H1 (cell line): Measurements from ENCODE around the gene OSTF1. TPM values are rescaled to one million over a fixed set of nuclear protein-coding genes. Genes with fewer than 3 reads are reported as not detected.

Experiments
- CTCF ChIA-PET: fragments of 300-600 bp; sonication (Branson Sonifier 250); formaldehyde crosslinking; loops from one replicate; lab custom pipeline; 2021; ENCODE audit not compliant: partially characterized antibody; lab: Charles Lee
- POLR2A ChIA-PET: fragments of 300-600 bp; sonication (Branson Sonifier 250); formaldehyde crosslinking; loops from one replicate; lab custom pipeline; 2021; ENCODE audit warnings: inconsistent platforms; ENCODE audit not compliant: partially characterized antibody; lab: Charles Lee
- DNase-seq, 2 experiments: peaks; one replicate each; pipeline versions ENCODE4 v3.0.0 to v3.0.0-alpha.2; 2010 to 2022; ENCODE audit warnings: low spot score in 2 of 2, low read depth in 1 of 2, mixed read lengths in 1 of 2
- FAIRE-seq: peaks from 2 replicates; lab custom pipeline; 2011; peaks lifted over from hg19 to GRCh38; lab: Jason Lieb, UNC
- H2AFZ ChIP-seq: 2 replicates; pipeline ENCODE4 v1.8.1; 2012; ENCODE audit warnings: low read length, inconsistent platforms
- H2AK5ac ChIP-seq: 2 replicates; pipeline ENCODE4 v1.6.1; 2013; ENCODE audit warnings: low read depth, low read length
- H2BK120ac ChIP-seq: replicated peaks from 2 replicates; pipeline ENCODE3; 2013; ENCODE audit warnings: low read depth, low read length, inconsistent platforms
- H2BK12ac ChIP-seq: 2 replicates; pipeline ENCODE4 v1.6.1; 2013; ENCODE audit warnings: low read depth, low read length
- H2BK15ac ChIP-seq: 2 replicates; pipeline ENCODE4 v1.6.1; 2013; ENCODE audit warnings: low read length
- H2BK20ac ChIP-seq: 2 replicates; pipeline ENCODE4 v1.6.1; 2013; ENCODE audit warnings: low read length
- H2BK5ac ChIP-seq: 2 replicates; pipeline ENCODE4 v1.6.1; 2013; ENCODE audit warnings: low read depth, low read length
- H3K14ac ChIP-seq: 2 replicates; pipeline ENCODE4 v1.6.1; 2013; ENCODE audit warnings: inconsistent platforms; ENCODE audit not compliant: insufficient read length
- H3K18ac ChIP-seq: 2 replicates; pipeline ENCODE4 v1.6.1; 2013; ENCODE audit warnings: low read length; ENCODE audit errors: extremely low read depth
- H3K23ac ChIP-seq: 2 replicates; pipeline ENCODE4 v1.6.1; 2013; ENCODE audit warnings: inconsistent platforms; ENCODE audit not compliant: insufficient read length
- H3K23me2 ChIP-seq: 2 replicates; pipeline ENCODE4 v1.6.1; 2013; ENCODE audit warnings: low read depth, low read length
- H3K27ac ChIP-seq: 2 replicates; pipeline ENCODE4 v1.6.1; 2011; ENCODE audit warnings: low read depth, low read length, inconsistent platforms
- H3K27me3 ChIP-seq, 4 experiments: replicated peaks in 1 of 4; 1 replicate in 1 of 4; 2 replicates in 3 of 4; pipeline versions ENCODE4 v1.6.1 to v1.8.1; 2011 to 2013; ENCODE audit warnings: low read length in 3 of 4, mild to moderate bottlenecking in 3 of 4, inconsistent platforms in 2 of 4, mixed read lengths in 2 of 4, moderate library complexity in 1 of 4; ENCODE audit not compliant: control insufficient read depth in 3 of 4, insufficient read depth in 3 of 4; ENCODE audit errors: extremely low read depth in 1 of 4
- H3K36me3 ChIP-seq, 4 experiments: 2 replicates each; pipeline versions ENCODE4 v1.6.1 to v1.8.1; 2011 to 2013; ENCODE audit warnings: mild to moderate bottlenecking in 4 of 4, low read length in 3 of 4, moderate library complexity in 2 of 4, control low read depth in 1 of 4, inconsistent platforms in 1 of 4; ENCODE audit not compliant: insufficient read depth in 4 of 4, control insufficient read depth in 2 of 4
- H3K4ac ChIP-seq: replicated peaks from 2 replicates; pipeline ENCODE3; 2013; ENCODE audit warnings: low read length, low read depth, mixed read lengths, inconsistent platforms; ENCODE audit not compliant: insufficient read length
- H3K4me1 ChIP-seq, 4 experiments: replicated peaks in 1 of 4; 1 replicate in 1 of 4; 2 replicates in 3 of 4; pipeline versions ENCODE4 v1.6.1 to v1.8.1; 2011 to 2013; ENCODE audit warnings: low read length in 3 of 4, inconsistent platforms in 2 of 4, mixed read lengths in 1 of 4; ENCODE audit not compliant: insufficient read depth in 4 of 4, control insufficient read depth in 3 of 4
- H3K4me2 ChIP-seq, 2 experiments: 2 replicates each; pipeline versions ENCODE4 v1.6.1 to v1.8.1; 2011 to 2013; ENCODE audit warnings: low read depth in 2 of 2, low read length in 2 of 2, control low read depth in 1 of 2, inconsistent platforms in 1 of 2, mild to moderate bottlenecking in 1 of 2; ENCODE audit not compliant: insufficient read depth in 1 of 2
- H3K4me3 ChIP-seq, 4 experiments: fragments of 200-600, 300-600 bp in 1 of 4; sonication (generic), shearing (Covaris generic), sonication (Bioruptor Twin) in 1 of 4; 2 replicates each; pipeline versions ENCODE4 v1.5.1 to v1.8.1; 2011 to 2016; ENCODE audit warnings: low read length in 4 of 4, low read depth in 3 of 4, control low read depth in 2 of 4, inconsistent platforms in 2 of 4, mild to moderate bottlenecking in 2 of 4, mixed read lengths in 1 of 4, moderate library complexity in 1 of 4; ENCODE audit not compliant: insufficient read depth in 2 of 4; ENCODE audit errors: extremely low read depth in 1 of 4
- H3K56ac ChIP-seq: replicated peaks from 2 replicates; pipeline ENCODE3; 2013; ENCODE audit warnings: low read depth, mild to moderate bottlenecking, mixed read lengths, low read length, inconsistent platforms; ENCODE audit not compliant: insufficient read length
- H3K79me1 ChIP-seq: 2 replicates; pipeline ENCODE4 v1.6.1; 2013; ENCODE audit warnings: low read depth, low read length, control low read depth
- H3K79me2 ChIP-seq, 2 experiments: 2 replicates each; pipeline versions ENCODE4 v1.6.1 to v1.8.1; 2012 to 2013; ENCODE audit warnings: low read length in 2 of 2, mild to moderate bottlenecking in 2 of 2, inconsistent platforms in 1 of 2; ENCODE audit not compliant: insufficient read depth in 2 of 2, control insufficient read depth in 1 of 2
- H3K9ac ChIP-seq, 4 experiments: replicated peaks in 1 of 4; 1 replicate in 1 of 4; 2 replicates in 3 of 4; pipeline versions ENCODE4 v1.6.1 to v1.8.1; 2011 to 2013; ENCODE audit warnings: low read depth in 3 of 4, low read length in 3 of 4, control low read depth in 2 of 4, mild to moderate bottlenecking in 2 of 4, moderate library complexity in 2 of 4, inconsistent platforms in 1 of 4; ENCODE audit errors: extremely low read depth in 1 of 4
- H3K9me3 ChIP-seq, 2 experiments: 2 replicates each; pipeline versions ENCODE4 v1.6.1 to v1.8.1; 2012 to 2013; ENCODE audit warnings: mild to moderate bottlenecking in 2 of 2, moderate library complexity in 2 of 2, control low read depth in 1 of 2, inconsistent platforms in 1 of 2, low read depth in 1 of 2, low read length in 1 of 2, mixed read lengths in 1 of 2; ENCODE audit not compliant: insufficient read depth in 2 of 2
- H4K20me1 ChIP-seq, 2 experiments: replicated peaks in 1 of 2; 2 replicates each; pipeline versions ENCODE3 to v1.8.1; 2011 to 2013; ENCODE audit warnings: inconsistent platforms in 2 of 2, low read length in 2 of 2, mild to moderate bottlenecking in 1 of 2; ENCODE audit not compliant: insufficient read depth in 2 of 2, control insufficient read depth in 1 of 2
- H4K5ac ChIP-seq: 2 replicates; pipeline ENCODE4 v1.6.1; 2013; ENCODE audit warnings: low read length, low read depth, mixed read lengths, inconsistent platforms; ENCODE audit not compliant: insufficient read length
- H4K8ac ChIP-seq: 2 replicates; pipeline ENCODE4 v1.8.0; 2013; ENCODE audit warnings: mild to moderate bottlenecking, moderate library complexity, low read length, inconsistent platforms; ENCODE audit not compliant: insufficient read depth; ENCODE audit errors: extremely low read depth
- H4K91ac ChIP-seq: replicated peaks from 2 replicates; pipeline ENCODE3; 2013; ENCODE audit warnings: low read length, mixed read lengths, inconsistent platforms; ENCODE audit not compliant: insufficient read length
- WGBS, 2 experiments: shearing (Covaris generic) in 1 of 2; methylation state at CpG; one replicate each; pipeline versions ENCODE4 v1.1.6 to v1.1.7; 2013 to 2015; ENCODE audit warnings: low lambda C conversion rate in 2 of 2, mixed read lengths in 2 of 2, inconsistent platforms in 1 of 2, low coverage in 1 of 2, missing lambda C conversion rate in 1 of 2; ENCODE audit not compliant: insufficient replicate concordance in 2 of 2, insufficient coverage in 1 of 2, insufficient read length in 1 of 2; ENCODE audit errors: extremely low coverage in 1 of 2, missing lambda C conversion rate in 1 of 2; 5-methylcytosine and 5-hydroxymethylcytosine counted together
- polyA plus RNA-seq, 7 experiments: library from polyadenylated mRNA; depleted of rRNA in 3 of 7; stranded (reverse) in 5 of 7; unstranded in 2 of 7; fragments of >200 nt in 5 of 7; fragments of 200-250 nt in 2 of 7; gene quantifications; 1 replicate in 5 of 7; 2 replicates in 1 of 7; 4 replicates in 1 of 7; pipeline versions ENCODE4 v1.2.1 to v1.2.3, GENCODE V29; 2011 to 2013; ENCODE audit warnings: missing spikeins in 2 of 7, mixed read lengths in 2 of 7
- total RNA-seq: library from RNA; stranded (reverse); fragmentation: NEBNext Ultra II Directional; extraction: Animal tissue kit (Norgen Biotek cat#: 25700); gene quantifications from 2 replicates; pipeline ENCODE4 v1.2.1, GENCODE V29; 2021

Gene OSTF1
- total and polyA plus RNA-seq, 2 of the 8 experiments (the other 6 are each of a cell fraction or from before 2014, with no cell fraction given) = 5.0 to 18.9 TPM

DNA sequence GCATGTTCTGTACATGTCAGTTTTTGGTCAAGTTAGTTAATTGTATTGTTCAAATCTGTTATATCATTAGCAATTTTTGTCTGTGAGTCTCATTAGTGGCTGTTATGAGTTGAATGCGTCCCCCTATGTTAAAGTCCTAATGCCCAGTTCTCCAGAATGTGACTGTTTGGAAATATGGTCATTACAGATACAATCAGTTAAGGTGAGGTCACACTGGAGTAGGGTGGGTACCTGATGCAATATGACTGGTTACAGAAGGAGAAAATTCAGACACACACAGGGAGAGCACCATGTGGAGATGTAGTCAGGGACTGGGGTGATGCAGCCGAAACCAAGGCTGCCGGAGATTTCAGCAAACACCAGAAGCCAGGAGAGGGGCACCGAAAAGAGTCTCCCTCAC lies 15.4 kb upstream of the OSTF1 start:
- H4K8ac ChIP-seq = no peak overlapping the region
- H3K27ac ChIP-seq = no peak overlapping the region
- ChIA-PET CTCF (interaction anchor here (0.6 to 5.9 kb wide), 3 partner anchors 139 to 299 kb away, joined by 3 to 97 read pairs (median 14); no protein-coding TSS in a partner anchor), POLR2A (no interaction called here)
- no peaks in the 10 kb centered on the region for H3K23me2 ChIP-seq
- no peak overlapping the region for H2BK120ac ChIP-seq
- H2BK5ac ChIP-seq = no peak overlapping the region
- H3K18ac ChIP-seq = no peak overlapping the region
- no peak overlapping the region for H3K56ac ChIP-seq
- no peak overlapping the region for H2AK5ac ChIP-seq
- 83% methylated on average over 4 of the region's 4 CpGs; no CpG with 5 or more reads in 1 of the 2 experiments for WGBS, 2 experiments
- no peak overlapping the region for H2BK20ac ChIP-seq
- no peak overlapping the region for H3K23ac ChIP-seq
- H2BK12ac ChIP-seq = no peak overlapping the region
- H2AFZ ChIP-seq = no peak overlapping the region
- H3K9me3 ChIP-seq = no peaks in the 10 kb centered on the region
- no peak overlapping the region for H3K4ac ChIP-seq
- no peak overlapping the region for H3K9ac ChIP-seq
- no peak overlapping the region for H2BK15ac ChIP-seq
- no peak overlapping the region for H4K5ac ChIP-seq
- FAIRE-seq (no peak), DNase-seq (no peak)
- H3K4me3 ChIP-seq = no peak overlapping the region
- H3K4me1 ChIP-seq = peaks cover 0 to 3% (median 0%) of the 10 kb centered on the region in 4 experiments; a peak in 2 of 7 replicates
- no peaks in the 10 kb centered on the region for H3K36me3 ChIP-seq
- H3K79me2 ChIP-seq = no peaks in the 10 kb centered on the region
- H3K27me3 ChIP-seq = no peaks in the 10 kb centered on the region
- H4K91ac ChIP-seq = no peak overlapping the region
- H3K14ac ChIP-seq = no peak overlapping the region
- H3K4me2 ChIP-seq = no peak overlapping the region
- no peaks in the 10 kb centered on the region for H3K79me1 ChIP-seq
- H4K20me1 ChIP-seq = no peaks in the 10 kb centered on the region
